22Rv1 (cell line): ENCODE results near the gene PAQR8.
A peak's percentile ranks its signal among the peaks of the same experiment; 100 is the strongest.

Experiments
- CTCF ChIP-seq: fragments of 450-650 bp; IDR thresholded peaks from 2 replicates; pipeline ENCODE4 v1.5.1; 2017; ENCODE audit warnings: mild to moderate bottlenecking
- ZFX ChIP-seq: fragments of 450-650 bp; IDR thresholded peaks from 2 replicates; pipeline ENCODE4 v1.6.1; 2017; ENCODE audit warnings: antibody characterized with exemption, borderline replicate concordance

GRCh38 chr6:52416629-52417151 is 54.7 kb downstream of the PAQR8 start:
- TF ChIP-seq CTCF (peak; percentile 85), ZFX (no peak)
